ENCODE data around the gene KRT222.

KRT222 gene

GRCh38 chr17:40679523-40679907 is 14.5 kb upstream of the KRT222 start:
- FAIRE-seq, result no peak
- TF ChIP-seq POLR2A (IDR thresholded peaks at IDR 0.05; ENCODE audit: low read depth, low read length), result no peak
- no peak for DNase-seq (ENCODE audit: insufficient read length, low spot score)

GRCh38 chr17:40678902-40679522 is 14.0 kb upstream of the KRT222 start:
- no peak for FAIRE-seq
- TF ChIP-seq POLR2A (IDR thresholded peaks at IDR 0.05; ENCODE audit: low read depth, low read length), result no peak
- DNase-seq (ENCODE audit: insufficient read length, low spot score), result no peak

GRCh38 chr17:40675905-40676304 is 10.9 kb upstream of the KRT222 start:
- TF ChIP-seq POLR2A (IDR thresholded peaks at IDR 0.05; ENCODE audit: low read depth, low read length), result no peak
- DNase-seq (ENCODE audit: insufficient read length, low spot score) (no peak), FAIRE-seq (no peak)

GRCh38 chr17:40672654-40673053 is 7.7 kb upstream of the KRT222 start:
- FAIRE-seq, result no peak
- no peak for TF ChIP-seq POLR2A (IDR thresholded peaks at IDR 0.05; ENCODE audit: low read depth, low read length)
- DNase-seq (ENCODE audit: insufficient read length, low spot score), result no peak

- FAIRE-seq (no peak), DNase-seq (ENCODE audit: insufficient read length, low spot score) (no peak)
- no peak for TF ChIP-seq POLR2A (IDR thresholded peaks at IDR 0.05; ENCODE audit: low read depth, low read length)
Measured at GRCh38 chr17:40671282-40671681, 6.3 kb upstream of the KRT222 start.

GRCh38 chr17:40666331-40666730 is 1.4 kb upstream of the KRT222 start:
- no peak for TF ChIP-seq POLR2A (IDR thresholded peaks at IDR 0.05; ENCODE audit: low read depth, low read length)
- no peak for FAIRE-seq
- no peak for DNase-seq (ENCODE audit: insufficient read length, low spot score)

- no peak for DNase-seq (ENCODE audit: insufficient read length, low spot score)
- FAIRE-seq, result no peak
- TF ChIP-seq POLR2A (IDR thresholded peaks at IDR 0.05; ENCODE audit: low read depth, low read length), result no peak
Measured at GRCh38 chr17:40663252-40663651, 1.7 kb downstream of the KRT222 start.

GRCh38 chr17:40659911-40660310 is 5.1 kb downstream of the KRT222 start:
- no peak for FAIRE-seq
- TF ChIP-seq POLR2A (IDR thresholded peaks at IDR 0.05; ENCODE audit: low read depth, low read length), result no peak
- no peak for DNase-seq (ENCODE audit: insufficient read length, low spot score)

- TF ChIP-seq POLR2A (IDR thresholded peaks at IDR 0.05; ENCODE audit: low read depth, low read length), result no peak
- FAIRE-seq (no peak), DNase-seq (ENCODE audit: insufficient read length, low spot score) (no peak)
Measured at GRCh38 chr17:40658396-40658795, 6.6 kb downstream of the KRT222 start.

GRCh38 chr17:40651939-40652338 is 13.0 kb downstream of the KRT222 start:
- no peak for FAIRE-seq
- TF ChIP-seq POLR2A (IDR thresholded peaks at IDR 0.05; ENCODE audit: low read depth, low read length), result no peak
- no peak for DNase-seq (ENCODE audit: insufficient read length, low spot score)

GRCh38 chr17:40648384-40648968 is 16.5 kb downstream of the KRT222 start:
- no peak for DNase-seq (ENCODE audit: insufficient read length, low spot score)
- TF ChIP-seq POLR2A (IDR thresholded peaks at IDR 0.05; ENCODE audit: low read depth, low read length), result 0 out of 2 replicates have a peak, but pooled peaks have one; percentile 1
- FAIRE-seq, result no peak

GRCh38 chr17:40647624-40648383 is 17.2 kb downstream of the KRT222 start, which contains the start of gene SMARCE1:
TSS of gene SMARCE1 (minus strand) at chr17:40647818. CDS start at chr17:40645802, 2,016 bp downstream.
- FAIRE-seq, result no peak
- peak; percentile 76 for TF ChIP-seq POLR2A (IDR thresholded peaks at IDR 0.05; ENCODE audit: low read depth, low read length)
- DNase-seq (ENCODE audit: insufficient read length, low spot score), result peak; percentile 36

- no peak for FAIRE-seq
Measured at GRCh38 chr17:40646791-40647623, 18.0 kb downstream of the KRT222 start.

GRCh38 chr17:40645943-40646342 is 19.0 kb downstream of the KRT222 start:
- DNase-seq (ENCODE audit: insufficient read length, low spot score) (no peak), FAIRE-seq (no peak)
- no peak for TF ChIP-seq POLR2A (IDR thresholded peaks at IDR 0.05; ENCODE audit: low read depth, low read length)

More at GRCh38 chr17:40646791-40647623, 18.0 kb downstream of the KRT222 start:
- no peak for DNase-seq (ENCODE audit: insufficient read length, low spot score)
- no peak for TF ChIP-seq POLR2A (IDR thresholded peaks at IDR 0.05; ENCODE audit: low read depth, low read length)
